ENCODE measurements around the gene PF4V1. TPM values are rescaled to one million over a fixed set of nuclear protein-coding genes. Genes with fewer than 3 reads are reported as not detected.
"Not testable (repeated sequence)": the region's sequence is repeated elsewhere in the genome, so short reads cannot be mapped to it uniquely, and the experiment has no call there.

Gene PF4V1
- total and polyA plus RNA-seq, 12 donors: 0.72 TPM; not detected in 11

GRCh38 chr4:73894001-73894400 lies 40.9 kb downstream of the PF4V1 start:
- H3K27ac ChIP-seq: no peak overlapping the region
- no peak for TF ChIP-seq CTCF (IDR thresholded peaks at IDR 0.05)
- no peak for TF ChIP-seq POLR2A (IDR thresholded peaks at IDR 0.05)
- H3K4me1 ChIP-seq (replicated peaks in 1 of 2): peaks cover 0 to 6% of the 10 kb centered on the region in 2 donors
- DNase-seq: no peak
- H3K9me3 ChIP-seq (replicated peaks in 1 of 3): no peaks in the 10 kb centered on the region
- WGBS, 4 donors: 34 to 52% (median 39%) methylated on average over 2 of the region's 2 CpGs
- no peaks in the 10 kb centered on the region for H3K36me3 ChIP-seq (replicated peaks in 1 of 2)
- intact Hi-C loops (cut with DNase I): no loop called here
- H3K4me3 ChIP-seq: no peak overlapping the region
- no peaks in the 10 kb centered on the region for H3K27me3 ChIP-seq

- Histone ChIP-seq H3K9me3 (replicated peaks in 1 of 3) (no peaks in the 10 kb centered on the region), H3K36me3 (replicated peaks in 1 of 2) (no peaks in the 10 kb centered on the region), H3K4me1 (replicated peaks in 1 of 2) (peaks cover 0 to 6% of the 10 kb centered on the region in 2 donors), H3K27me3 (no peaks in the 10 kb centered on the region), H3K27ac (no peak overlapping the region), H3K4me3 (no peak overlapping the region)
- 61 to 67% (median 65%) methylated on average over 9 of the region's 9 CpGs for WGBS, 4 donors
- TF ChIP-seq POLR2A (IDR thresholded peaks at IDR 0.05) (no peak), CTCF (IDR thresholded peaks at IDR 0.05) (no peak)
- peak in 1 of 7 donors; percentile 20 for DNase-seq
- intact Hi-C loops (cut with DNase I): no loop called here
These were observed 42.4 kb downstream of the PF4V1 start for GRCh38 chr4:73895201-73896175.

- 60 to 93% (median 84%) methylated on average over 2 of the region's 2 CpGs for WGBS, 4 donors
- Histone ChIP-seq H3K4me3 (no peak overlapping the region), H3K27me3 (no peaks in the 10 kb centered on the region), H3K27ac (no peak overlapping the region), H3K4me1 (replicated peaks in 1 of 2) (peaks cover 0 to 6% of the 10 kb centered on the region in 2 donors), H3K36me3 (replicated peaks in 1 of 2) (no peaks in the 10 kb centered on the region), H3K9me3 (replicated peaks in 1 of 3) (no peaks in the 10 kb centered on the region)
- intact Hi-C loops (cut with DNase I): no loop called here
- no peak for TF ChIP-seq POLR2A (IDR thresholded peaks at IDR 0.05)
- no peak for TF ChIP-seq CTCF (IDR thresholded peaks at IDR 0.05)
- no peak for DNase-seq
These were observed 43.3 kb downstream of the PF4V1 start for GRCh38 chr4:73896416-73896815.

GRCh38 chr4:73897380-73898136 lies 44.5 kb downstream of the PF4V1 start:
- no peaks in the 10 kb centered on the region for H3K36me3 ChIP-seq (replicated peaks in 1 of 2)
- WGBS, 4 donors: 60 to 73% (median 68%) methylated on average over 4 of the region's 4 CpGs
- H3K4me1 ChIP-seq (replicated peaks in 1 of 2): peaks cover 0 to 6% of the 10 kb centered on the region in 2 donors
- DNase-seq: no peak
- H3K4me3 ChIP-seq: no peak overlapping the region
- intact Hi-C loops (cut with DNase I): no loop called here
- H3K27ac ChIP-seq: no peak overlapping the region
- H3K9me3 ChIP-seq (replicated peaks in 1 of 3): no peaks in the 10 kb centered on the region
- TF ChIP-seq POLR2A (IDR thresholded peaks at IDR 0.05): no peak
- no peak for TF ChIP-seq CTCF (IDR thresholded peaks at IDR 0.05)
- H3K27me3 ChIP-seq: no peaks in the 10 kb centered on the region

- 70 to 77% (median 74%) methylated on average over 3 of the region's 3 CpGs for WGBS, 4 donors
- intact Hi-C loops (cut with DNase I); DNase-seq; H3K4me1 ChIP-seq (replicated peaks in 1 of 2); H3K4me3 ChIP-seq; H3K27me3 ChIP-seq; H3K36me3 ChIP-seq (replicated peaks in 1 of 2); H3K27ac ChIP-seq; H3K9me3 ChIP-seq (replicated peaks in 1 of 3): not testable (repeated sequence)
These were observed 46.2 kb downstream of the PF4V1 start for GRCh38 chr4:73899338-73899737.

All from adrenal gland (tissue), 12 donors.